Adrenal gland (tissue), 12 donors: ENCODE data around the gene CNOT6. TPM values are rescaled to one million over a fixed set of nuclear protein-coding genes. Genes with fewer than 3 reads are reported as not detected.
"Not testable (repeated sequence)": the region's sequence is repeated elsewhere in the genome, so short reads cannot be mapped to it uniquely, and the experiment has no call there.

Experiments used
- DNase-seq, 7 donors: peaks; one replicate each; pipeline ENCODE4 v3.0.0-alpha.2; 2019 to 2020
- H3K27ac ChIP-seq, 5 donors: fragments of 200-600 bp; sonication (generic) in 4 of 5; 1 replicate in 3 of 5; 2 replicates in 2 of 5; pipeline versions ENCODE4 v1.5.1 to v1.8.0; 2016 to 2020; ENCODE audit warnings: mild to moderate bottlenecking in 1 of 5
- H3K27me3 ChIP-seq: fragments of 200-600 bp; 2 replicates; pipeline ENCODE4 v1.8.0; 2021
- H3K36me3 ChIP-seq, 2 donors: fragments of 200-600 bp; replicated peaks in 1 of 2; 1 replicate in 1 of 2; 2 replicates in 1 of 2; pipeline versions ENCODE4 v1.5.1 to v1.8.0; 2018 to 2022
- H3K4me1 ChIP-seq, 2 donors: fragments of 200-600 bp; replicated peaks in 1 of 2; 1 replicate in 1 of 2; 2 replicates in 1 of 2; pipeline versions ENCODE4 v1.5.1 to v1.8.0; 2018 to 2021
- H3K4me3 ChIP-seq, 4 donors: fragments of 200-600 bp; sonication (generic) in 3 of 4; one replicate each; pipeline ENCODE4 v1.5.1; 2016 to 2018
- H3K9me3 ChIP-seq, 3 donors: fragments of 200-600 bp; sonication (generic) in 1 of 3; replicated peaks in 1 of 3; 1 replicate in 2 of 3; 2 replicates in 1 of 3; pipeline versions ENCODE4 v1.5.1 to v1.8.0; 2016 to 2021
- POLR2A ChIP-seq, 2 donors: fragments of 450-650 bp; IDR thresholded peaks; one replicate each; pipeline ENCODE4 v1.6.1; 2017; ENCODE audit warnings: antibody characterized with exemption in 2 of 2, mild to moderate bottlenecking in 2 of 2, moderate library complexity in 1 of 2
- WGBS, 4 donors: extraction: QIAGEN DNeasy Blood & Tissue Kit in 2 of 4; methylation state at CpG; one replicate each; pipeline versions ENCODE4 v1.1.5 to v1.1.7; 2013 to 2017; 5-methylcytosine and 5-hydroxymethylcytosine counted together
- intact Hi-C, 2 donors: fragments of 100-400 bp; cut with DNase I; formaldehyde crosslinking; loops; one replicate each; pipeline versions ENCODE4 v1.14.1 to v1.15.0; 2022 to 2023
- polyA plus RNA-seq, 3 donors: library from polyadenylated mRNA; stranded (reverse); fragments of 200-250 nt in 2 of 3; fragments of 350-450 nt in 1 of 3; fragmentation: Illumina TruSeq in 1 of 3; extraction: RNeasy Lipid Tissue Mini Kit (QIAGEN cat#74804) in 1 of 3; gene quantifications; one replicate each; pipeline ENCODE4 v1.2.3, GENCODE V29; 2013 to 2014
- total RNA-seq, 9 donors: library from RNA; depleted of rRNA in 4 of 9; stranded (reverse); fragments of >200 nt in 4 of 9; fragments of 120-200 nt in 1 of 9; fragmentation: NEBNext Ultra II Directional in 1 of 9; extraction: Animal tissue kit (Norgen Biotek cat#: 25700) in 1 of 9; gene quantifications; one replicate each; pipeline versions ENCODE4 v1.1.0 to v1.2.4, GENCODE V29; 2013 to 2023
- TF ChIP-seq, protein P1 (sequence below), 6 experiments: fragments of 450-650 bp in 4 of 6; fragments of 200-600 bp in 2 of 6; sonication (generic) in 1 of 6; IDR thresholded peaks; 1 replicate in 5 of 6; 2 replicates in 1 of 6; pipeline versions ENCODE4 v1.5.1 to v1.8.0; 2016 to 2021; ENCODE audit warnings: antibody characterized with exemption in 6 of 6, mild to moderate bottlenecking in 2 of 6, moderate library complexity in 1 of 6
- donor health status: healthy with polysubstance abuse.
- donor health status: Bipolar disorder and iron deficiency.
- donor health status: DM: yes; HTN: yes; CAD: no.
- donor health status: DM: no; HTN: no; CAD: no.
- donor health status: DM: no; HTN: no; CAD: no.
- donor health status: DM: yes; HTN: yes; CAD: no.

Gene CNOT6
- total and polyA plus RNA-seq, 12 donors = 4.4 to 19.9 (median 11.5) TPM

GRCh38 chr5:180492226-180492903 lies 1.8 kb upstream of the CNOT6 start:
- peak in 1 of 7 donors; percentile 48 for DNase-seq

DNA sequence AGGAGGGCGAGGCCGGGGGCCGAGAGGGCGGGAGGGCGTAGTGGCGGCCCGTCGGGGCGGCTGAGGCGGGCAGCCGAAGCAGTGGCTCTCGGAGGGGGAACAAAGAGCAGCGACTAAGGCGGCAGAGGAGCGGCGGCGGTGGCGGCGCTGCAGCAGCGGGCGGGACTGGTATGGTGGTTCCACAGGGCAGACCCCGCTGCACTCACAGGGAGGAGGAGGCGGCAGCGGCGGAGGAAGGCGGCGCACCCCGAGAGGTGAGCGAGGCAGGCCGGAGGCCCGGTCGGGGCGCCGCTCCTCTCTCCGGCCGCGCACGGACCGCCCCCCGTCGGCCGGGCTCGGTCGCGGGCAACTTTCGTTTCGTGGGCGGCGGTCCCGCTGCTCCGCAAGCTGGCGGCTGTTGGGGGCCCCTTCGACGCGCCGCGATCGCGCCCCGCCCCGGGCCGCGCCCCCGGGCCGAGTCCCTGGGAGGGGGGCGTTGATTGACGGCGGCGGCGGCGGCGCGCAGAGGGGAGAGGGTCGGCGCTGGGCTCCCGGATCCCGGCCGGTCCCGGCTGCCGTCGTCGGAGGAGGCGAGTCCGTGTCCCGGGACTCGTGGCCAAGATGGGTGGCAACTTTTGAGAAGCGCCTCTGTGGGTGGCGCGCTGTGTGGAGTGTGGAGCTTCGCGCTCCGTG lies 467 bp downstream of the CNOT6 start:
- DNase-seq = peak; percentile 30 to 62 (median 50)
- no peaks in the 10 kb centered on the region for H3K27me3 ChIP-seq
- H3K27ac ChIP-seq = peak overlapping the region; percentile 80 to 98 (median 90)
- intact Hi-C loops = no loop called here
- peak overlapping the region; percentile 41 to 98 (median 74) for H3K4me3 ChIP-seq
- no peaks in the 10 kb centered on the region for H3K36me3 ChIP-seq
- H3K4me1 ChIP-seq = peaks cover 13 to 14% of the 10 kb centered on the region in 2 donors
- TF ChIP-seq, protein P1, sequence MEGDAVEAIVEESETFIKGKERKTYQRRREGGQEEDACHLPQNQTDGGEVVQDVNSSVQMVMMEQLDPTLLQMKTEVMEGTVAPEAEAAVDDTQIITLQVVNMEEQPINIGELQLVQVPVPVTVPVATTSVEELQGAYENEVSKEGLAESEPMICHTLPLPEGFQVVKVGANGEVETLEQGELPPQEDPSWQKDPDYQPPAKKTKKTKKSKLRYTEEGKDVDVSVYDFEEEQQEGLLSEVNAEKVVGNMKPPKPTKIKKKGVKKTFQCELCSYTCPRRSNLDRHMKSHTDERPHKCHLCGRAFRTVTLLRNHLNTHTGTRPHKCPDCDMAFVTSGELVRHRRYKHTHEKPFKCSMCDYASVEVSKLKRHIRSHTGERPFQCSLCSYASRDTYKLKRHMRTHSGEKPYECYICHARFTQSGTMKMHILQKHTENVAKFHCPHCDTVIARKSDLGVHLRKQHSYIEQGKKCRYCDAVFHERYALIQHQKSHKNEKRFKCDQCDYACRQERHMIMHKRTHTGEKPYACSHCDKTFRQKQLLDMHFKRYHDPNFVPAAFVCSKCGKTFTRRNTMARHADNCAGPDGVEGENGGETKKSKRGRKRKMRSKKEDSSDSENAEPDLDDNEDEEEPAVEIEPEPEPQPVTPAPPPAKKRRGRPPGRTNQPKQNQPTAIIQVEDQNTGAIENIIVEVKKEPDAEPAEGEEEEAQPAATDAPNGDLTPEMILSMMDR (IDR thresholded peaks at IDR 0.05) = no peak
- no peak for TF ChIP-seq POLR2A (IDR thresholded peaks at IDR 0.05)
- 0% methylated on average over 12 to 92 of the region's 92 CpGs for WGBS, 4 donors
- H3K9me3 ChIP-seq = no peaks in the 10 kb centered on the region

More at GRCh38 chr5:180492226-180492903, 1.8 kb upstream of the CNOT6 start:
- Histone ChIP-seq H3K27me3 (no peaks in the 10 kb centered on the region), H3K4me1 (peaks cover 13 to 14% of the 10 kb centered on the region in 2 donors), H3K4me3 (no peak overlapping the region), H3K9me3 (no peaks in the 10 kb centered on the region), H3K27ac (no peak overlapping the region), H3K36me3 (no peaks in the 10 kb centered on the region)
- intact Hi-C loops = no loop called here
- TF ChIP-seq POLR2A (IDR thresholded peaks at IDR 0.05) = no peak
- TF ChIP-seq, protein P1 (IDR thresholded peaks at IDR 0.05) = no peak
- 92 to 96% (median 94%) methylated on average over 7 to 11 of the region's 11 CpGs for WGBS, 4 donors

- peak in 1 of 7 donors; percentile 29 for DNase-seq
- peaks cover 13 to 14% of the 10 kb centered on the region in 2 donors for H3K4me1 ChIP-seq
- no peaks in the 10 kb centered on the region for H3K27me3 ChIP-seq
- WGBS, 4 donors = 15 to 20% (median 18%) methylated on average over 7 of the region's 7 CpGs
- no peaks in the 10 kb centered on the region for H3K36me3 ChIP-seq
- intact Hi-C loops = no loop called here
- peak overlapping the region in 1 of 5 donors; percentile 80 for H3K27ac ChIP-seq
- H3K9me3 ChIP-seq = no peaks in the 10 kb centered on the region
- TF ChIP-seq, protein P1 (IDR thresholded peaks at IDR 0.05) = no peak
- no peak for TF ChIP-seq POLR2A (IDR thresholded peaks at IDR 0.05)
- H3K4me3 ChIP-seq = peak overlapping the region in 3 of 4 donors; percentile 41 to 98 (median 63)
Measured at GRCh38 chr5:180495292-180495691, 1.1 kb downstream of the CNOT6 start.

GRCh38 chr5:180495991-180496741 lies 2.0 kb downstream of the CNOT6 start:
- intact Hi-C loops = no loop called here
- 81 to 92% (median 88%) methylated on average over 18 of the region's 18 CpGs for WGBS, 4 donors
- Histone ChIP-seq H3K27me3 (no peaks in the 10 kb centered on the region), H3K36me3 (no peaks in the 10 kb centered on the region), H3K27ac (no peak overlapping the region), H3K4me1 (peaks cover 13 to 14% of the 10 kb centered on the region in 2 donors), H3K4me3 (peak overlapping the region in 1 of 4 donors; percentile 98), H3K9me3 (no peaks in the 10 kb centered on the region)
- peak in 1 of 7 donors; percentile 42 for DNase-seq
- TF ChIP-seq, protein P1 (IDR thresholded peaks at IDR 0.05) = no peak
- TF ChIP-seq POLR2A (IDR thresholded peaks at IDR 0.05) = no peak

- 94 to 98% (median 96%) methylated on average over 9 of the region's 9 CpGs for WGBS, 4 donors
- intact Hi-C loops = not testable (repeated sequence)
Measured at GRCh38 chr5:180496806-180497205, 2.6 kb downstream of the CNOT6 start.

DNA sequence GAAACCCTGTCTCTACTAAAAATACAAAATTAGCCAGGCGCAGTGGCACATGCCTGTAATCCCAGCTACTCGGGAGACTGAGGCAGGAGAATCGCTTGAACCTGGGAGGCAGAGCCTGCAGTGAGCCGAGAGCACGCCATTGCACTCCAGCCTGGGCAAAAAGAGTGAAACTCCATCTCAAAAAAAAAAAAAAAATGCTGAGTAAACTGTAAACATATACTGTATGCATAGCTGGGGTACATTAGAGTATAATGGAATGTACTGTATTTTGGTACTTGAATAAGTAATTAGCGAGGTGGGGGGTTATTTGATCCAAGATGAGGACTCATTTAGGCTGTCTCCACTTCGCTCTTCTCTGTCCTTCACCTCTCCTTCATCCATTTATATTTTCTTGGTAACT lies 3.7 kb downstream of the CNOT6 start:
- 81 to 89% (median 85%) methylated on average over 7 of the region's 7 CpGs for WGBS, 4 donors
- H3K9me3 ChIP-seq, H3K27ac ChIP-seq, H3K27me3 ChIP-seq, intact Hi-C loops, H3K36me3 ChIP-seq, H3K4me3 ChIP-seq: not testable (repeated sequence)
- DNase-seq = peak in 1 of 7 donors; percentile 14
- H3K4me1 ChIP-seq = peaks cover 13 to 14% of the 10 kb centered on the region in 2 donors

More at GRCh38 chr5:180496806-180497205, 2.6 kb downstream of the CNOT6 start:
- peaks cover 13 to 14% of the 10 kb centered on the region in 2 donors for H3K4me1 ChIP-seq
- H3K27me3 ChIP-seq, DNase-seq, H3K4me3 ChIP-seq, H3K27ac ChIP-seq, H3K36me3 ChIP-seq, H3K9me3 ChIP-seq: not testable (repeated sequence)
